Breast epithelium (tissue), 3 donors: ENCODE data around the gene ALDH1L1.

Source experiments
- POLR2A ChIP-seq: fragments of 450-650 bp; IDR thresholded peaks from one replicate; pipeline ENCODE4 v1.6.1; 2016; ENCODE audit warnings: antibody characterized with exemption, mild to moderate bottlenecking, moderate library complexity
- POLR2AphosphoS5 ChIP-seq, 3 donors: sonication (generic); formaldehyde crosslinking; IDR thresholded peaks; one replicate each; pipeline ENCODE4 v1.6.1; 2017; ENCODE audit warnings: antibody characterized with exemption in 3 of 3
- TF ChIP-seq, protein P1 (sequence below), 3 donors: fragments of 450-650 bp; IDR thresholded peaks; one replicate each; pipeline ENCODE4 v1.5.1; 2016 to 2017; ENCODE audit warnings: antibody characterized with exemption in 3 of 3, mild to moderate bottlenecking in 3 of 3, moderate library complexity in 3 of 3

DNA sequence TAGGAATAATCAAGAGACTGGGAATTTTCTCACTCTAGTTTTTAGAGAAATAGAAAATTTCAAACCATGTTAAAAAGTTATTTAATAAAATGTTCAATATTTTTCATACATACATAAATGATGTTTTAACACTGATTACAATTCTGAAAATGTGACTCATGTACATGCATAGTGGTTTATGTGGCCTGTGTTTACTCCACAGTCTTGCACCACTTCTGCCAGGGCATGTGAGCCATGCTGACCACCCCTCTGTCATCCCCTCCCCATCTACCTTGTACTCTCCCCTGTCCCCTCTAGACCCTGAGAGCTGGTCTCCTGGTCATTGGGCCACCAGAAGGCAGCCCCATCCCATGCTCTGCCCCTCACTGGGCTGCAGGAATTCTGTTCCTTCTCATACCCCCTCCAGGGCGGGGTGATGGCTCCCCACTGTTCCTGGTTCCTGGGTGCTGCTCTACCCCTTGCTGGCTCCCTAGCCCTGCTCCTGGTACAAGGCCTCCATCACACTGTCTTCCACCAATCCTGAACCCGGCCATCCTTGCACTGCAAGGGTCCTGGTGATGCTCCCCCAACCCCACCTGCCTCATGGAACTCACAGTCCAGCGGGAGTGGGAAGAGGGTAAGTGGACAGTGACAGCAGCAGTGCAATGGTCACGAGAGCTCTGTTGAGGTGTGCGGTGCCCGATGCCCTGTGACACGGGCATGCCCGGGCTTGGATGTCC, 72.3 kb downstream of the ALDH1L1 start:
- TF ChIP-seq, protein P1, sequence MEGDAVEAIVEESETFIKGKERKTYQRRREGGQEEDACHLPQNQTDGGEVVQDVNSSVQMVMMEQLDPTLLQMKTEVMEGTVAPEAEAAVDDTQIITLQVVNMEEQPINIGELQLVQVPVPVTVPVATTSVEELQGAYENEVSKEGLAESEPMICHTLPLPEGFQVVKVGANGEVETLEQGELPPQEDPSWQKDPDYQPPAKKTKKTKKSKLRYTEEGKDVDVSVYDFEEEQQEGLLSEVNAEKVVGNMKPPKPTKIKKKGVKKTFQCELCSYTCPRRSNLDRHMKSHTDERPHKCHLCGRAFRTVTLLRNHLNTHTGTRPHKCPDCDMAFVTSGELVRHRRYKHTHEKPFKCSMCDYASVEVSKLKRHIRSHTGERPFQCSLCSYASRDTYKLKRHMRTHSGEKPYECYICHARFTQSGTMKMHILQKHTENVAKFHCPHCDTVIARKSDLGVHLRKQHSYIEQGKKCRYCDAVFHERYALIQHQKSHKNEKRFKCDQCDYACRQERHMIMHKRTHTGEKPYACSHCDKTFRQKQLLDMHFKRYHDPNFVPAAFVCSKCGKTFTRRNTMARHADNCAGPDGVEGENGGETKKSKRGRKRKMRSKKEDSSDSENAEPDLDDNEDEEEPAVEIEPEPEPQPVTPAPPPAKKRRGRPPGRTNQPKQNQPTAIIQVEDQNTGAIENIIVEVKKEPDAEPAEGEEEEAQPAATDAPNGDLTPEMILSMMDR (IDR thresholded peaks at IDR 0.05), result no peak
- TF ChIP-seq POLR2A (no peak), POLR2AphosphoS5 (IDR thresholded peaks at IDR 0.05) (no peak)
